HepG2 (cell line): ENCODE data around the gene NFIC. TPM values are rescaled to one million over a fixed set of nuclear protein-coding genes. Genes with fewer than 3 reads are reported as not detected.

Source experiments
- ATAC-seq: fragments of 200-7000 bp; cut with Tn5 transposase; 3 replicates; pipeline ENCODE4 v1.9.1; 2020; ENCODE audit warnings: mild to moderate bottlenecking, moderate library complexity
- BruUV-seq: library from RNA; stranded (reverse); fragments of 400-500 nt; replicated peaks from 2 replicates; lab custom pipeline; 2021; lab: Mats Ljungman, UMichigan
- CTCF ChIA-PET: fragments of 300-600 bp; formaldehyde crosslinking; extraction: SDS; loops from one replicate; lab custom pipeline; 2021; ENCODE audit warnings: low total read pairs, inconsistent platforms, low intra/inter-chr PET ratio; lab: Yijun Ruan, JAX
- POLR2A ChIA-PET: fragments of 350-600 bp; sonication (Branson Sonifier 250); formaldehyde crosslinking; loops from one replicate; lab custom pipeline; 2020; ENCODE audit warnings: antibody characterized with exemption, inconsistent platforms; lab: Yijun Ruan, JAX
- DNase-seq: peaks from one replicate; pipeline ENCODE4 v3.0.0-alpha.2; 2015; ENCODE audit warnings: low spot score
- FAIRE-seq: peaks from 3 replicates; lab custom pipeline; 2011; peaks lifted over from hg19 to GRCh38; lab: Jason Lieb, UNC
- H2AFZ ChIP-seq: one replicate; pipeline ENCODE4 v1.6.1; 2011; ENCODE audit warnings: low read length, inconsistent platforms
- H3K27ac ChIP-seq: fragments of 300-600 bp; 3 replicates; pipeline ENCODE4 v1.8.0; 2011; ENCODE audit warnings: mixed run types, mild to moderate bottlenecking, mixed read lengths, low read length, inconsistent platforms; ENCODE audit not compliant: insufficient read depth; ENCODE audit errors: extremely low read length
- H3K27me3 ChIP-seq, 2 experiments: fragments of 200-600 bp in 1 of 2; 2 replicates in 1 of 2; 3 replicates in 1 of 2; pipeline versions ENCODE4 v1.6.0 to v1.8.0; 2011; ENCODE audit warnings: low read length in 2 of 2, mild to moderate bottlenecking in 2 of 2, moderate library complexity in 2 of 2, inconsistent platforms in 1 of 2; ENCODE audit not compliant: insufficient read depth in 2 of 2, control insufficient read depth in 1 of 2
- H3K36me3 ChIP-seq, 2 experiments: fragments of 200-600 bp in 1 of 2; replicated peaks in 1 of 2; 2 replicates in 1 of 2; 3 replicates in 1 of 2; pipeline versions ENCODE4 v1.5.1 to v1.8.0; 2011; ENCODE audit warnings: low read length in 2 of 2, inconsistent platforms in 1 of 2; ENCODE audit not compliant: insufficient read depth in 2 of 2, control insufficient read depth in 1 of 2
- H3K4me1 ChIP-seq: 2 replicates; pipeline ENCODE4 v1.5.1; 2012; ENCODE audit warnings: low read length, inconsistent platforms; ENCODE audit not compliant: insufficient read depth
- H3K4me2 ChIP-seq: 2 replicates; pipeline ENCODE4 v1.6.0; 2011; ENCODE audit warnings: low read depth, low read length, inconsistent platforms
- H3K4me3 ChIP-seq, 3 experiments: fragments of 200-600 bp in 1 of 3; sonication (generic), shearing (Covaris generic) in 1 of 3; replicated peaks in 1 of 3; 2 replicates each; pipeline ENCODE4 v1.5.1; 2011 to 2016; ENCODE audit warnings: low read length in 3 of 3, inconsistent platforms in 2 of 3, low read depth in 2 of 3, mild to moderate bottlenecking in 2 of 3, control low read depth in 1 of 3, mixed read lengths in 1 of 3; ENCODE audit not compliant: insufficient read depth in 1 of 3
- H3K79me2 ChIP-seq: one replicate; pipeline ENCODE4 v1.6.1; 2011; ENCODE audit warnings: low read length, inconsistent platforms; ENCODE audit not compliant: insufficient read depth
- H3K9ac ChIP-seq: 2 replicates; pipeline ENCODE4 v1.6.0; 2011; ENCODE audit warnings: mild to moderate bottlenecking, low read depth, low read length, inconsistent platforms; ENCODE audit not compliant: insufficient read depth
- H3K9me3 ChIP-seq: 2 replicates; pipeline ENCODE4 v1.5.1; 2012; ENCODE audit warnings: mild to moderate bottlenecking, low read length
- H4K20me1 ChIP-seq: 2 replicates; pipeline ENCODE4 v1.6.0; 2011; ENCODE audit warnings: inconsistent platforms, mild to moderate bottlenecking, low read length, moderate library complexity; ENCODE audit not compliant: insufficient read depth
- RAD21 ChIP-seq: fragments of 450-650 bp; formaldehyde crosslinking; IDR thresholded peaks from 2 replicates; pipeline ENCODE4 v1.5.0; 2020; ENCODE audit warnings: mild to moderate bottlenecking
- RBFOX2 ChIP-seq: fragments of 200-400 bp; formaldehyde crosslinking; IDR thresholded peaks from 2 replicates; pipeline ENCODE4 v1.6.1; 2017; ENCODE audit warnings: low read depth, mild to moderate bottlenecking, low read length
- RBM22 ChIP-seq: fragments of 200-400 bp; formaldehyde crosslinking; optimal IDR thresholded peaks from 2 replicates; pipeline ENCODE3; 2017; ENCODE audit warnings: mild to moderate bottlenecking, low read length, moderate library complexity
- YY1 ChIP-seq: IDR thresholded peaks from 2 replicates; pipeline ENCODE4 v1.6.1; 2011; ENCODE audit warnings: low read length, low read depth, moderate library complexity, mild to moderate bottlenecking; ENCODE audit not compliant: insufficient read depth, insufficient replicate concordance
- ZNF343 ChIP-seq: sonication (generic); formaldehyde crosslinking; IDR thresholded peaks from 2 replicates; pipeline ENCODE4 v1.4.0; 2020; ENCODE audit warnings: mild to moderate bottlenecking, missing genetic modification reagents
- WGBS: methylation state at CpG from one replicate; pipeline ENCODE4 v1.1.6; 2017; ENCODE audit warnings: low lambda C conversion rate; 5-methylcytosine and 5-hydroxymethylcytosine counted together
- in situ Hi-C: cut with HindIII; loops from 2 replicates; pipeline ENCODE4 v1.10.0; 2017; ENCODE audit warnings: low pct_unique_long_range_greater_than_20kb; ENCODE audit not compliant: extremely low pct_ligation_motif_present
- intact Hi-C: fragments of 100-400 bp; cut with micrococcal nuclease; formaldehyde crosslinking; loops from one replicate; pipeline ENCODE4 v1.10.0; 2022; ENCODE audit not compliant: unreplicated experiment
- polyA plus RNA-seq, 8 experiments: library from polyadenylated mRNA; depleted of rRNA in 3 of 8; stranded (reverse) in 7 of 8; unstranded in 1 of 8; fragments of >200 nt; fragmentation: Illumina TruSeq in 4 of 8; extraction: Trizol in 4 of 8; gene quantifications; 2 replicates each; pipeline versions ENCODE4 v1.2.1 to v1.2.3, GENCODE V29; 2011 to 2016; ENCODE audit warnings: low read depth in 4 of 8, missing spikeins in 1 of 8, mixed read lengths in 1 of 8; ENCODE audit not compliant: insufficient read depth in 1 of 8
- total RNA-seq, 5 experiments: library from RNA; depleted of rRNA; stranded (reverse); fragments of >200 nt; fragmentation: Illumina TruSeq; extraction: Trizol; gene quantifications; 2 replicates each; pipeline ENCODE4 v1.2.3, GENCODE V29; 2016; ENCODE audit warnings: low read depth in 1 of 5

NFIC gene
- total and polyA plus RNA-seq, 2 of the 13 experiments (the other 11 are each of a cell fraction or from before 2014, with no cell fraction given) = 1.3 to 2.5 TPM

DNA sequence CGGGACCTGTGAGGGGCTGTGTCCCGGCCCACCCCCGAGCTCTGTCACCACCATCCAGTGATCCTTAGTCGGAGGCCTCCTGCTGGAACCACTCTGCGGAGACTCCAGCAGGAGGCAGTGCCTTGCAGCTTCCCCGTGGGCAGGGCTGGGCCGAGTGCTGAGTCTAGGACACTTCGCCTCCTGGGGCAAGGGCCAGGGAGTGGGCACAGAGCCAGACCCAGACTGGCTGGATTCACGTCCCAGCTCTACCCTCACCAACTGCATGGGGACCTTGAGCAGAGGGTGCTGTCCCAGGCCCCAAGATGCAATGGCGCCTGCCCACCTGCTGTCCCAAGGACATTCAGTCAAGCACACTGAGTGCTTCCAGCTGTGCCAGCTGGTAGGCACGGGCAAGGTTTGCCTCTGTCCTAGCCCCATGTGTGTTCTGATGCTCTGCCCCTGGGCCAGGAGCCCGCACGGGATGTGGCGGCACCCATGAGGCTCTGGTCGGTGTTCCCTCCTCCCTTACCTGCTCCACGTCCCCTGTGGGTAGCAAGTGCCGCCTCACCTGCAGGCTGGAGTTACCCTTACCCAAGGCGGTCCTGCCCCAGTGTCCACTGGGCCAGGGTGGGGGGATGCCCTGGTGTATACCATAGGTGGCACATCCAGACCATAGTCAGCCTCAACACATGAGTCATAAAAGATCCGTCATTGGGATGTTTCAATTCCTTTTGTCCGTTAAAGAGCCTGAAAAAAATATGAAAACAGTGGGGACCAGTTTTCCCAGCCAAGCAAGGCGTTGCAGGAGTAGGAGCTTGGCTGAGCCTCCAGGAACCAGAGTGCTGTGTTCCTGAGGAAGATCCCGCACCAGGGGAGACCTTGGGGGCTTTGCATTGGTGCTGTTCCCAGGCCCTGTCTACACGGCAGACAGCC, 147.1 kb downstream of the NFIC start:
- H3K79me2 ChIP-seq = peaks cover 71% of the 10 kb centered on the region
- no peaks in the 10 kb centered on the region for H3K9me3 ChIP-seq
- H3K27me3 ChIP-seq = no peaks in the 10 kb centered on the region
- ChIA-PET POLR2A (no interaction called here), CTCF (no interaction called here)
- no peak overlapping the region for H3K27ac ChIP-seq
- 0 out of 2 replicates have a peak, but pooled peaks have one; percentile 13 for TF ChIP-seq RBFOX2
- TF ChIP-seq ZNF343 (CRISPR knock-in tag) = no peak
- no peak for TF ChIP-seq YY1
- ATAC-seq (no peak), DNase-seq (no peak), FAIRE-seq (no peak)
- H3K4me2 ChIP-seq = no peak overlapping the region
- no TSS peak for BruUV-seq
- no peak overlapping the region for H3K4me3 ChIP-seq
- peaks cover 5 to 26% of the 10 kb centered on the region in 2 experiments; a peak in 4 of 5 replicates for H3K36me3 ChIP-seq
- H4K20me1 ChIP-seq = peaks cover 37% of the 10 kb centered on the region; the same call in 1 of the 2 replicates
- H3K9ac ChIP-seq = no peak overlapping the region
- intact Hi-C loops = no loop called here
- H2AFZ ChIP-seq = no peak overlapping the region
- peaks cover 16% of the 10 kb centered on the region for H3K4me1 ChIP-seq
- WGBS = 97% methylated on average over 13 of the region's 23 CpGs
- in situ Hi-C loops = no loop called here

DNA sequence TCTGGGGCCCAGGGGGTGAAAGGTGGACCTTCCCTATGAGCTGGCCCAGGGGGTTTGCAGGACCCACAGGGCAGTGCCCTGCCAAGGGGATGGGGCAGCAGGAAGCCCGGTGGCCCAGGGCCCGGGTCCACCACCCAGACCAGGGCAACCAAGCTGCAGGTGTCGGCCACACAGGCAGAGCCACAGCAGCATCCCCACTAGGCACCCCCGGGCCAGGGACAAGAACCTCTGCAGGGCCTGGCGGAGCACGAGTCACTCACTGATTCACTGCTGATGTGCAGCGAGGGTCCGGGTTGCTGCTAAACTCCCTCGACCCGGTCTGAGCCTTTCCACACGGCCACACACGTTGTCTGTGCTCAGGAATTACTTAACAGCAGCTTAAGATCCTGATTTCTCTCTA, 148.5 kb downstream of the NFIC start:
- Histone ChIP-seq H3K9me3 (no peaks in the 10 kb centered on the region), H3K27ac (no peak overlapping the region), H3K79me2 (peaks cover 66% of the 10 kb centered on the region), H4K20me1 (peaks cover 37% of the 10 kb centered on the region; the same call in 1 of the 2 replicates), H3K36me3 (peaks cover 6 to 30% of the 10 kb centered on the region in 2 experiments; a peak in 4 of 5 replicates), H3K4me2 (no peak overlapping the region), H2AFZ (no peak overlapping the region), H3K27me3 (no peaks in the 10 kb centered on the region), H3K4me3 (no peak overlapping the region), H3K9ac (no peak overlapping the region), H3K4me1 (peaks cover 15% of the 10 kb centered on the region)
- no peak for ATAC-seq
- ChIA-PET POLR2A (no interaction called here), CTCF (no interaction called here)
- in situ Hi-C loops (no loop called here), intact Hi-C loops (no loop called here)
- peak; percentile 36 for TF ChIP-seq RBM22
- no peak for TF ChIP-seq RAD21 (CRISPR knock-in tag)
- FAIRE-seq = no peak
- no peak for DNase-seq
- 94% methylated on average over 5 of the region's 12 CpGs for WGBS
- no TSS peak for BruUV-seq
